GM12891 (cell line): Measurements from ENCODE around the gene FNBP1.

ENCODE experiments used
- PAX5 ChIP-seq: IDR thresholded peaks from 2 replicates; pipeline ENCODE4 v1.6.1; 2011; ENCODE audit warnings: low read length, moderate library complexity, mild to moderate bottlenecking; ENCODE audit not compliant: insufficient read depth, severe bottlenecking
- POLR2A ChIP-seq: IDR thresholded peaks from 2 replicates; pipeline ENCODE4 v1.6.1; 2011; ENCODE audit warnings: low read depth, low read length, control low read depth
- POLR2AphosphoS5 ChIP-seq: IDR thresholded peaks from 2 replicates; pipeline ENCODE4 v1.6.1; 2011; ENCODE audit warnings: low read depth, low read length, control low read depth
- POU2F2 ChIP-seq: IDR thresholded peaks from 2 replicates; pipeline ENCODE4 v1.6.1; 2011; ENCODE audit warnings: low read depth, mild to moderate bottlenecking, control low read depth, low read length, moderate library complexity
- SPI1 ChIP-seq: IDR thresholded peaks from 2 replicates; pipeline ENCODE4 v1.6.1; 2011; ENCODE audit warnings: low read depth, low read length, control low read depth
- TAF1 ChIP-seq: IDR thresholded peaks from 2 replicates; pipeline ENCODE4 v1.6.1; 2011; ENCODE audit warnings: low read depth, low read length, control low read depth

- TF ChIP-seq POLR2AphosphoS5 (no peak), POLR2A (no peak), TAF1 (no peak), SPI1 (no peak), POU2F2 (no peak), PAX5 (no peak)
These were observed 70.2 kb downstream of the FNBP1 start for GRCh38 chr9:129972816-129973215.
